K562 (cell line): ENCODE results near the gene GATA2. TPM values are rescaled to one million over a fixed set of nuclear protein-coding genes. Genes with fewer than 3 reads are reported as not detected.
A peak's percentile ranks its signal among the peaks of the same experiment; 100 is the strongest.

Experiments used
- ATAC-seq: fragments of 200-7000 bp; cut with Tn5 transposase; 3 replicates; pipeline ENCODE4 v1.9.1; 2020; ENCODE audit warnings: moderate library complexity
- BruUV-seq: library from RNA; stranded (reverse); fragments of 400-500 nt; replicated peaks from 2 replicates; lab custom pipeline; 2021; lab: Mats Ljungman, UMichigan
- CTCF ChIA-PET: fragments of 300-600 bp; formaldehyde crosslinking; extraction: SDS; loops from one replicate; lab custom pipeline; 2021; ENCODE audit warnings: low intra/inter-chr PET ratio; lab: Yijun Ruan, JAX
- POLR2A ChIA-PET: fragments of 300-600, 350-650 bp; sonication (Branson Sonifier 250); formaldehyde crosslinking; extraction: SDS; loops from one replicate; lab custom pipeline; 2021; ENCODE audit warnings: antibody characterized with exemption, inconsistent platforms; lab: Yijun Ruan, JAX
- DNase-seq, 4 experiments: peaks; one replicate each; pipeline versions ENCODE4 v3.0.0 to v3.0.0-alpha.2; 2011 to 2018; ENCODE audit warnings: low spot score in 3 of 4, mixed read lengths in 3 of 4; ENCODE audit errors: extremely low read depth in 1 of 4
- FAIRE-seq: peaks from 2 replicates; lab custom pipeline; 2011; peaks lifted over from hg19 to GRCh38; lab: Jason Lieb, UNC
- H2AFZ ChIP-seq: 2 replicates; pipeline ENCODE4 v1.6.0; 2011; ENCODE audit warnings: low read depth, low read length, control low read depth, inconsistent platforms
- H3K27ac ChIP-seq: fragments of 200-600 bp; 3 replicates; pipeline ENCODE4 v1.8.0; 2011; ENCODE audit warnings: low read depth, mild to moderate bottlenecking, control low read depth, inconsistent platforms, low read length, moderate library complexity, mixed read lengths; ENCODE audit errors: extremely low read depth
- H3K27me3 ChIP-seq, 2 experiments: fragments of 300-600 bp in 1 of 2; 2 replicates in 1 of 2; 3 replicates in 1 of 2; pipeline versions ENCODE4 v1.6.0 to v1.8.0; 2011; ENCODE audit warnings: inconsistent platforms in 2 of 2, low read length in 2 of 2, mild to moderate bottlenecking in 1 of 2, mixed read lengths in 1 of 2, moderate library complexity in 1 of 2; ENCODE audit not compliant: control insufficient read depth in 2 of 2, insufficient read depth in 2 of 2
- H3K36me3 ChIP-seq: fragments of 300-600 bp; 3 replicates; pipeline ENCODE4 v1.8.0; 2011; ENCODE audit warnings: mild to moderate bottlenecking, low read length, inconsistent platforms; ENCODE audit not compliant: control insufficient read depth, insufficient read depth
- H3K4me1 ChIP-seq, 2 experiments: fragments of 200-600 bp in 1 of 2; replicated peaks in 1 of 2; 2 replicates in 1 of 2; 3 replicates in 1 of 2; pipeline versions ENCODE4 v1.5.1 to v1.8.0; 2011; ENCODE audit warnings: inconsistent platforms in 2 of 2, low read length in 2 of 2, mild to moderate bottlenecking in 1 of 2, mixed read lengths in 1 of 2, moderate library complexity in 1 of 2; ENCODE audit not compliant: control insufficient read depth in 2 of 2, insufficient read depth in 2 of 2
- H3K4me2 ChIP-seq: 2 replicates; pipeline ENCODE4 v1.6.1; 2011; ENCODE audit warnings: low read length, control low read depth, inconsistent platforms, mixed read lengths; ENCODE audit not compliant: insufficient read depth
- H3K4me3 ChIP-seq: fragments of 200-600 bp; sonication (generic), shearing (Covaris generic); 2 replicates; pipeline ENCODE4 v1.5.1; 2016; ENCODE audit warnings: control low read depth, inconsistent platforms
- H3K79me2 ChIP-seq: fragments of 200-600 bp; 3 replicates; pipeline ENCODE4 v1.8.0; 2011; ENCODE audit warnings: low read length, inconsistent platforms; ENCODE audit not compliant: control insufficient read depth, insufficient read depth
- H3K9ac ChIP-seq, 2 experiments: 2 replicates each; pipeline versions ENCODE4 v1.6.0 to v1.6.1; 2011; ENCODE audit warnings: low read depth in 2 of 2, low read length in 2 of 2, control low read depth in 1 of 2, inconsistent platforms in 1 of 2, mild to moderate bottlenecking in 1 of 2, mixed read lengths in 1 of 2; ENCODE audit not compliant: insufficient read depth in 1 of 2
- H3K9me1 ChIP-seq: one replicate; pipeline ENCODE4 v1.6.0; 2011; ENCODE audit warnings: inconsistent platforms, mild to moderate bottlenecking, low read length, moderate library complexity; ENCODE audit not compliant: control insufficient read depth, insufficient read depth
- H3K9me3 ChIP-seq: replicated peaks from 2 replicates; pipeline ENCODE4 v1.5.1; 2011; ENCODE audit warnings: low read depth, low read length, inconsistent platforms; ENCODE audit not compliant: control insufficient read depth, insufficient read depth
- H4K20me1 ChIP-seq: replicated peaks from 2 replicates; pipeline ENCODE4 v1.6.1; 2011; ENCODE audit warnings: low read length, inconsistent platforms, mixed read lengths; ENCODE audit not compliant: control insufficient read depth, insufficient read depth
- C11orf30 ChIP-seq: fragments of 450-650 bp; IDR thresholded peaks from 2 replicates; pipeline ENCODE4 v1.6.1; 2016; ENCODE audit warnings: low read depth, mild to moderate bottlenecking
- ETV1 ChIP-seq: fragments of 450-650 bp; conservative IDR thresholded peaks from 2 replicates; pipeline ENCODE4 v1.6.1; 2016; ENCODE audit warnings: missing genetic modification characterization, control low read depth, low read depth, missing compliant biosample characterization
- MAFG ChIP-seq: fragments of 450-650 bp; conservative IDR thresholded peaks from 2 replicates; pipeline ENCODE4 v1.6.1; 2016; ENCODE audit warnings: missing genetic modification characterization, missing compliant biosample characterization
- MED1 ChIP-seq: sonication (generic); formaldehyde crosslinking; IDR thresholded peaks from 2 replicates; pipeline ENCODE4 v1.8.1; 2023; ENCODE audit warnings: missing genetic modification reagents, borderline replicate concordance
- SLC30A9 ChIP-seq: fragments of 250-450 bp; sonication (Bioruptor Pico); IDR thresholded peaks from 2 replicates; pipeline ENCODE4 v1.8.0; 2022; ENCODE audit warnings: mild to moderate bottlenecking, moderate library complexity
- TCFL5 ChIP-seq: fragments of 250-450 bp; sonication (Bioruptor Pico); conservative IDR thresholded peaks from 2 replicates; pipeline ENCODE4 v1.6.1; 2021; ENCODE audit warnings: mild to moderate bottlenecking, moderate library complexity, matching md5 sums
- TEAD2 ChIP-seq: fragments of 450-650 bp; IDR thresholded peaks from 2 replicates; pipeline ENCODE4 v1.6.1; 2016; ENCODE audit warnings: missing genetic modification characterization, control low read depth, missing compliant biosample characterization
- ZFPM2 ChIP-seq: fragments of 250-450 bp; sonication (Bioruptor Pico); IDR thresholded peaks from 2 replicates; pipeline ENCODE4 v1.5.1; 2022; ENCODE audit warnings: mild to moderate bottlenecking
- ZNF316 ChIP-seq: fragments of 450-650 bp; IDR thresholded peaks from 2 replicates; pipeline ENCODE4 v1.6.1; 2016
- ZNF431 ChIP-seq: sonication (generic); formaldehyde crosslinking; IDR thresholded peaks from 2 replicates; pipeline ENCODE4 v1.8.0; 2022; ENCODE audit warnings: mild to moderate bottlenecking, missing genetic modification reagents
- ZNF717 ChIP-seq: fragments of 250-450 bp; sonication (Bioruptor Pico); IDR thresholded peaks from 2 replicates; pipeline ENCODE4 v1.5.0; 2021
- ZNF77 ChIP-seq: fragments of 250-450 bp; sonication (Bioruptor Pico); IDR thresholded peaks from 2 replicates; pipeline ENCODE4 v1.5.0; 2020
- WGBS: fragments of 100-300 bp; shearing (Covaris generic); methylation state at CpG from one replicate; pipeline ENCODE4 v1.1.6; 2016; ENCODE audit warnings: low coverage, mixed read lengths; ENCODE audit not compliant: insufficient coverage; ENCODE audit errors: missing lambda C conversion rate; 5-methylcytosine and 5-hydroxymethylcytosine counted together
- in situ Hi-C: fragments of 300-500 bp; cut with MboI; formaldehyde crosslinking; loops from 4 replicates; pipeline ENCODE4 v1.15.0; 2018; ENCODE audit warnings: inconsistent platforms, mixed read lengths
- intact Hi-C: fragments of 100-400 bp; cut with micrococcal nuclease; formaldehyde crosslinking; loops from 2 replicates; pipeline ENCODE4 v1.14.2; 2022
- polyA plus RNA-seq, 8 experiments: library from polyadenylated mRNA; depleted of rRNA in 4 of 8; stranded (reverse) in 5 of 8; unstranded in 3 of 8; fragments of >200 nt; fragmentation: Nextera tagmentation in 2 of 8; fragmentation: Illumina TruSeq in 1 of 8; extraction: Ambion mirVana in 2 of 8; extraction: Trizol in 1 of 8; gene quantifications; 2 replicates each; pipeline versions ENCODE4 v1.2.1 to v1.2.3, GENCODE V29; 2011 to 2014; ENCODE audit warnings: inconsistent platforms in 1 of 8, missing spikeins in 1 of 8
- total RNA-seq, 7 experiments: library from RNA; depleted of rRNA in 6 of 7; stranded (reverse); fragments of >200 nt in 6 of 7; fragmentation: Illumina TruSeq in 2 of 7; extraction: Trizol in 2 of 7; gene quantifications; 2 replicates each; pipeline versions ENCODE4 v1.2.1 to v1.2.3, GENCODE V29; 2011 to 2021; ENCODE audit warnings: low replicate concordance in 1 of 7
- TF ChIP-seq, protein P1 (sequence below): fragments of 450-650 bp; IDR thresholded peaks from 2 replicates; pipeline ENCODE4 v1.6.1; 2016
- TF ChIP-seq, protein P2 (sequence below): fragments of 250-450 bp; sonication (Bioruptor Pico); IDR thresholded peaks from 2 replicates; pipeline ENCODE4 v1.9.0; 2021; ENCODE audit warnings: mild to moderate bottlenecking
- TF ChIP-seq, protein P3 (sequence below): fragments of 250-450 bp; sonication (Bioruptor Pico); IDR thresholded peaks from 2 replicates; pipeline ENCODE4 v1.6.1; 2021; ENCODE audit warnings: mild to moderate bottlenecking
- TF ChIP-seq, protein P4 (sequence below): fragments of 450-650 bp; IDR thresholded peaks from 2 replicates; pipeline ENCODE4 v1.6.1; 2018; ENCODE audit warnings: mild to moderate bottlenecking, low read depth; ENCODE audit not compliant: partially characterized antibody

GATA2 gene
- total and polyA plus RNA-seq, 9 of the 15 experiments (the other 6 are each of a cell fraction or from before 2014, with no cell fraction given), result 8.5 to 218 (median 50.8) TPM

DNA sequence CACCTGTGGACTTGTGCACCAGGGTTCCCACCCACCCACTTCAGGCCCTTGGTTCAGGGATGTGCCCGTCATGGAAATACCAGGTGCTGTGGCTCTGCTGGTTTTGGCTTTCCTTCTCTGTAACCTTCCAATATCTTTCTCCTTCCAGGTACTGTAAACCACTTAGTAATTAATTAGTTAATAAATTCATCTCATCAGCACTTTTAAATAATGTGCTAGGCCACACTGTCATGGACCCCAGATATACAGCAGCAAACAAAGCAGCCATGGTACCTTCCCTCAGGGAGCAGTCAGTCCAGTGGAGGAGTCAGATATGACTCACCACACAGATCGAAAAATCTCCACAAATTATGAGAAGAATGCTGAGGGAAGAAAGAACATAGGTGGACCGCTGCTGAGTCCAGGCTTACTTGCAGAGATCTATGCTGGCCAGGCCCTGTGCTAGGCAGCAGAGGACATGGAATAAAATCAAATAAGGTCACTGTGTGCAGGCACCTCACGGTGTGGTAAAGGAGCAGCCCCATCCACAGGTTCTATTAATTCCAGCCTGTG, 6.8 kb upstream of the GATA2 start:
- no peaks in the 10 kb centered on the region for H3K27me3 ChIP-seq
- peaks cover 32 to 55% of the 10 kb centered on the region in 2 experiments for H3K4me1 ChIP-seq
- intact Hi-C loops, result loop anchor here (5.0 to 10.0 kb wide), 5 partner anchors 48 to 425 kb away; no protein-coding TSS in a partner anchor
- H3K9me1 ChIP-seq, result peaks cover 5% of the 10 kb centered on the region
- no TSS peak for BruUV-seq
- FAIRE-seq (peak; percentile 60), ATAC-seq (no peak), DNase-seq (no peak)
- H3K9ac ChIP-seq, result no peak overlapping the region
- H4K20me1 ChIP-seq, result peaks cover 5% of the 10 kb centered on the region; the same call in 1 of the 2 replicates
- H3K79me2 ChIP-seq, result peaks cover 30% of the 10 kb centered on the region
- ChIA-PET CTCF (no interaction called here), POLR2A (interaction anchor here (0.9 to 1.5 kb wide), 3 partner anchors 11 to 33 kb away, joined by 3 to 8 read pairs (median 4); no protein-coding TSS in a partner anchor)
- H3K9me3 ChIP-seq, result no peaks in the 10 kb centered on the region
- in situ Hi-C loops, result no loop called here
- no peak overlapping the region for H3K4me2 ChIP-seq
- H3K27ac ChIP-seq, result no peak overlapping the region
- 88% methylated on average over 3 of the region's 4 CpGs for WGBS
- H3K36me3 ChIP-seq, result peaks cover 26% of the 10 kb centered on the region; the same call in 2 of the 3 replicates
- no peak overlapping the region for H2AFZ ChIP-seq
- TF ChIP-seq, protein P1, sequence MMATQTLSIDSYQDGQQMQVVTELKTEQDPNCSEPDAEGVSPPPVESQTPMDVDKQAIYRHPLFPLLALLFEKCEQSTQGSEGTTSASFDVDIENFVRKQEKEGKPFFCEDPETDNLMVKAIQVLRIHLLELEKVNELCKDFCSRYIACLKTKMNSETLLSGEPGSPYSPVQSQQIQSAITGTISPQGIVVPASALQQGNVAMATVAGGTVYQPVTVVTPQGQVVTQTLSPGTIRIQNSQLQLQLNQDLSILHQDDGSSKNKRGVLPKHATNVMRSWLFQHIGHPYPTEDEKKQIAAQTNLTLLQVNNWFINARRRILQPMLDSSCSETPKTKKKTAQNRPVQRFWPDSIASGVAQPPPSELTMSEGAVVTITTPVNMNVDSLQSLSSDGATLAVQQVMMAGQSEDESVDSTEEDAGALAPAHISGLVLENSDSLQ, result no peak
- TF ChIP-seq MED1 (no peak), ZNF77 (CRISPR knock-in tag) (no peak), ZNF431 (CRISPR knock-in tag) (no peak), MAFG (tag) (0 out of 2 replicates have a peak, but pooled peaks have one; percentile 9), C11orf30 (peak; percentile 25; the same call in 1 of the 2 replicates), ZNF316 (peak; percentile 77), SLC30A9 (CRISPR knock-in tag) (no peak), ETV1 (tag) (no peak), ZNF717 (CRISPR knock-in tag) (no peak), TEAD2 (tag) (no peak), ZFPM2 (CRISPR knock-in tag) (no peak), TCFL5 (CRISPR knock-in tag) (no peak)
- TF ChIP-seq, protein P2, sequence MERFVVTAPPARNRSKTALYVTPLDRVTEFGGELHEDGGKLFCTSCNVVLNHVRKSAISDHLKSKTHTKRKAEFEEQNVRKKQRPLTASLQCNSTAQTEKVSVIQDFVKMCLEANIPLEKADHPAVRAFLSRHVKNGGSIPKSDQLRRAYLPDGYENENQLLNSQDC (CRISPR knock-in tag), result no peak
- TF ChIP-seq, protein P3, sequence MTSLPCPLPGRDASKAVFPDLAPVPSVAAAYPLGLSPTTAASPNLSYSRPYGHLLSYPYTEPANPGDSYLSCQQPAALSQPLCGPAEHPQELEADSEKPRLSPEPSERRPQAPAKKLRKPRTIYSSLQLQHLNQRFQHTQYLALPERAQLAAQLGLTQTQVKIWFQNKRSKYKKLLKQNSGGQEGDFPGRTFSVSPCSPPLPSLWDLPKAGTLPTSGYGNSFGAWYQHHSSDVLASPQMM, result no peak
- TF ChIP-seq, protein P4, sequence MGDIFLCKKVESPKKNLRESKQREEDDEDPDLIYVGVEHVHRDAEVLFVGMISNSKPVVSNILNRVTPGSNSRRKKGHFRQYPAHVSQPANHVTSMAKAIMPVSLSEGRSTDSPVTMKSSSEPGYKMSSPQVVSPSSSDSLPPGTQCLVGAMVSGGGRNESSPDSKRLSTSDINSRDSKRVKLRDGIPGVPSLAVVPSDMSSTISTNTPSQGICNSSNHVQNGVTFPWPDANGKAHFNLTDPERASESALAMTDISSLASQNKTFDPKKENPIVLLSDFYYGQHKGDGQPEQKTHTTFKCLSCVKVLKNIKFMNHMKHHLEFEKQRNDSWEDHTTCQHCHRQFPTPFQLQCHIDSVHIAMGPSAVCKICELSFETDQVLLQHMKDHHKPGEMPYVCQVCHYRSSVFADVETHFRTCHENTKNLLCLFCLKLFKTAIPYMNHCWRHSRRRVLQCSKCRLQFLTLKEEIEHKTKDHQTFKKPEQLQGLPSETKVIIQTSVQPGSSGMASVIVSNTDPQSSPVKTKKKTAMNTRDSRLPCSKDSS, result no peak
- no peak overlapping the region for H3K4me3 ChIP-seq
